HG02852 (cell line): ENCODE results near the gene MEA1.

ENCODE experiments used
- ATAC-seq: cut with Tn5 transposase; IDR thresholded peaks from one replicate; pipeline ENCODE4 v1.9.1; 2021; ENCODE audit warnings: mild to moderate bottlenecking, moderate library complexity; ENCODE audit not compliant: unreplicated experiment

Gene MEA1

GRCh38 chr6:43040542-43041257 is 27.0 kb upstream of the MEA1 start:
- ATAC-seq, result no peak

GRCh38 chr6:43038727-43039126 is 25.0 kb upstream of the MEA1 start:
- ATAC-seq, result no peak

GRCh38 chr6:43037706-43038105 is 24.0 kb upstream of the MEA1 start:
- no peak for ATAC-seq

- no peak for ATAC-seq
These were observed 23.5 kb upstream of the MEA1 start for GRCh38 chr6:43037197-43037596.

GRCh38 chr6:43036712-43037111 is 23.0 kb upstream of the MEA1 start:
- ATAC-seq, result no peak

GRCh38 chr6:43035495-43036194 is 21.9 kb upstream of the MEA1 start:
- no peak for ATAC-seq

GRCh38 chr6:43034190-43034525 is 20.4 kb upstream of the MEA1 start:
- ATAC-seq, result no peak

GRCh38 chr6:43033496-43034189 is 19.9 kb upstream of the MEA1 start:
- no peak for ATAC-seq

- ATAC-seq, result no peak
These were observed 18.6 kb upstream of the MEA1 start for GRCh38 chr6:43032326-43032725.

- ATAC-seq, result no peak
These were observed 15.4 kb upstream of the MEA1 start for GRCh38 chr6:43029120-43029519.

GRCh38 chr6:43026365-43026764 is 12.6 kb upstream of the MEA1 start:
- ATAC-seq, result no peak

GRCh38 chr6:43024436-43024835 is 10.7 kb upstream of the MEA1 start:
- no peak for ATAC-seq

GRCh38 chr6:43021270-43022047 is 7.7 kb upstream of the MEA1 start, which contains the start of gene RRP36:
RRP36 (plus strand) TSS chr6:43021623; CDS start chr6:43021655, 32 bp downstream.
- peak; percentile 87 for ATAC-seq

GRCh38 chr6:43020847-43021246 is 7.1 kb upstream of the MEA1 start:
- no peak for ATAC-seq

- ATAC-seq, result no peak
These were observed 6.4 kb upstream of the MEA1 start for GRCh38 chr6:43020052-43020705.

GRCh38 chr6:43019152-43019551 is 5.4 kb upstream of the MEA1 start:
- no peak for ATAC-seq

GRCh38 chr6:43016943-43017334 is 3.2 kb upstream of the MEA1 start:
- no peak for ATAC-seq

GRCh38 chr6:43016176-43016942 is 2.6 kb upstream of the MEA1 start:
- ATAC-seq, result no peak

- no peak for ATAC-seq
These were observed 726 bp upstream of the MEA1 start for GRCh38 chr6:43014434-43014909.
